GM23338 (cell line): ENCODE measurements around the gene OR5L1. TPM values are rescaled to one million over a fixed set of nuclear protein-coding genes. Genes with fewer than 3 reads are reported as not detected.

Experiments used
- ATAC-seq: fragments of 200-7000 bp; cut with Tn5 transposase; 3 replicates; pipeline ENCODE4 v1.9.1; 2020
- DNase-seq: peaks from one replicate; pipeline ENCODE4 v3.0.0-alpha.2; 2015; ENCODE audit warnings: low spot score
- H2AFZ ChIP-seq: fragments of 200-600 bp; sonication (generic); 2 replicates; pipeline ENCODE4 v1.8.0; 2016; ENCODE audit warnings: antibody characterized with exemption, mild to moderate bottlenecking, moderate library complexity
- H3F3A ChIP-seq: fragments of 200-600 bp; sonication (generic); replicated peaks from 2 replicates; pipeline ENCODE4 v1.8.0; 2017; ENCODE audit warnings: antibody characterized with exemption, mixed run types, low read depth
- H3K27ac ChIP-seq: fragments of 200-600 bp; sonication (generic); 2 replicates; pipeline ENCODE4 v1.6.1; 2016; ENCODE audit warnings: low read depth
- H3K27me3 ChIP-seq: fragments of 200-600 bp; sonication (generic); 2 replicates; pipeline ENCODE4 v1.8.0; 2016; ENCODE audit warnings: mild to moderate bottlenecking, mixed run types, moderate library complexity; ENCODE audit not compliant: insufficient read depth
- H3K36me3 ChIP-seq: fragments of 200-600 bp; sonication (generic); 2 replicates; pipeline ENCODE4 v1.8.0; 2016; ENCODE audit warnings: mild to moderate bottlenecking; ENCODE audit not compliant: insufficient read depth
- H3K4me1 ChIP-seq: fragments of 200-600 bp; sonication (generic); 2 replicates; pipeline ENCODE4 v1.8.0; 2016; ENCODE audit warnings: mild to moderate bottlenecking, moderate library complexity; ENCODE audit not compliant: insufficient read depth
- H3K4me2 ChIP-seq: fragments of 200-600 bp; sonication (generic); 2 replicates; pipeline ENCODE4 v1.7.1; 2017; ENCODE audit warnings: mixed run types
- H3K4me3 ChIP-seq: fragments of 200-600 bp; sonication (generic); 2 replicates; pipeline ENCODE4 v1.6.1; 2016; ENCODE audit warnings: mixed run types
- H3K79me2 ChIP-seq: fragments of 200-600 bp; sonication (generic); replicated peaks from 2 replicates; pipeline ENCODE4 v1.8.0; 2017; ENCODE audit warnings: mild to moderate bottlenecking; ENCODE audit not compliant: insufficient read depth
- H3K9me2 ChIP-seq: fragments of 200-600 bp; sonication (generic); 2 replicates; pipeline ENCODE4 v1.8.0; 2017; ENCODE audit not compliant: insufficient read depth
- H4K20me1 ChIP-seq: fragments of 200-600 bp; sonication (generic); replicated peaks from 2 replicates; pipeline ENCODE4 v1.8.0; 2017; ENCODE audit warnings: mild to moderate bottlenecking; ENCODE audit not compliant: insufficient read depth
- H3K27ac Mint-ChIP-seq: 2 replicates; pipeline ENCODE4 v1.8.0; 2020; ENCODE audit warnings: inconsistent platforms, mild to moderate bottlenecking, moderate library complexity, mixed read lengths
- H3K27me3 Mint-ChIP-seq: 3 replicates; pipeline ENCODE4 v1.8.0; 2022; ENCODE audit warnings: low read depth, mild to moderate bottlenecking, moderate library complexity, mixed read lengths, inconsistent platforms; ENCODE audit not compliant: insufficient read depth, poor library complexity
- H3K36me3 Mint-ChIP-seq: 3 replicates; pipeline ENCODE4 v1.8.0; 2021; ENCODE audit warnings: low read depth, mild to moderate bottlenecking, inconsistent platforms, moderate library complexity, mixed read lengths
- H3K4me1 Mint-ChIP-seq: 3 replicates; pipeline ENCODE4 v1.8.0; 2020; ENCODE audit warnings: mild to moderate bottlenecking, inconsistent platforms, mixed read lengths
- H3K4me3 Mint-ChIP-seq: 3 replicates; pipeline ENCODE4 v1.8.0; 2021; ENCODE audit warnings: moderate library complexity, mild to moderate bottlenecking, inconsistent platforms, mixed read lengths
- H3K9me3 Mint-ChIP-seq: 3 replicates; pipeline ENCODE4 v1.8.0; 2020; ENCODE audit warnings: moderate library complexity, mild to moderate bottlenecking, inconsistent platforms, mixed read lengths
- CREB1 ChIP-seq: fragments of 250-450 bp; sonication (Bioruptor Pico); IDR thresholded peaks from 2 replicates; pipeline ENCODE4 v1.5.0; 2020; ENCODE audit warnings: low read depth, mild to moderate bottlenecking, moderate library complexity
- CTCF ChIP-seq, 2 experiments: fragments of 200-600 bp in 1 of 2; sonication (generic) in 1 of 2; conservative IDR thresholded peaks; 2 replicates each; pipeline versions ENCODE4 v1.5.1 to v1.6.1; 2016 to 2017; ENCODE audit warnings: antibody characterized with exemption in 2 of 2, low read depth in 2 of 2, mild to moderate bottlenecking in 2 of 2, moderate library complexity in 1 of 2
- ETS1 ChIP-seq: IDR thresholded peaks from 2 replicates; pipeline ENCODE4 v1.6.1; 2016; ENCODE audit warnings: antibody characterized with exemption
- EZH2 ChIP-seq: fragments of 200-600 bp; sonication (generic); IDR thresholded peaks from one replicate; pipeline ENCODE4 v1.8.0; 2017; ENCODE audit warnings: antibody characterized with exemption, mild to moderate bottlenecking, low read depth; ENCODE audit not compliant: unreplicated experiment
- EZH2phosphoT487 ChIP-seq: fragments of 200-600 bp; sonication (generic); IDR thresholded peaks from one replicate; pipeline ENCODE4 v1.8.1; 2018; ENCODE audit warnings: antibody characterized with exemption; ENCODE audit not compliant: unreplicated experiment
- JUNB ChIP-seq: IDR thresholded peaks from one replicate; pipeline ENCODE4 v1.6.1; 2016; ENCODE audit warnings: antibody characterized with exemption; ENCODE audit not compliant: unreplicated experiment
- NANOG ChIP-seq: IDR thresholded peaks from 2 replicates; pipeline ENCODE4 v1.6.1; 2016; ENCODE audit warnings: antibody characterized with exemption, borderline replicate concordance
- POLR2AphosphoS5 ChIP-seq: IDR thresholded peaks from 2 replicates; pipeline ENCODE4 v1.6.1; 2016; ENCODE audit warnings: antibody characterized with exemption, low read depth
- REST ChIP-seq: IDR thresholded peaks from one replicate; pipeline ENCODE4 v1.6.1; 2018; ENCODE audit warnings: antibody characterized with exemption; ENCODE audit not compliant: unreplicated experiment
- STAT1 ChIP-seq: IDR thresholded peaks from one replicate; pipeline ENCODE4 v1.6.1; 2016; ENCODE audit warnings: antibody characterized with exemption; ENCODE audit not compliant: unreplicated experiment
- ZNF114 ChIP-seq: fragments of 250-450 bp; sonication (Bioruptor Pico); IDR thresholded peaks from 2 replicates; pipeline ENCODE4 v1.5.0; 2020; ENCODE audit warnings: mild to moderate bottlenecking, moderate library complexity
- ZNF331 ChIP-seq: fragments of 250-450 bp; sonication (Bioruptor Pico); IDR thresholded peaks from 2 replicates; pipeline ENCODE4 v1.5.0; 2020; ENCODE audit warnings: low read depth, mild to moderate bottlenecking, moderate library complexity
- ZNF462 ChIP-seq: fragments of 250-450 bp; sonication (Bioruptor Pico); IDR thresholded peaks from 2 replicates; pipeline ENCODE4 v1.5.0; 2020; ENCODE audit warnings: mild to moderate bottlenecking, moderate library complexity
- polyA plus RNA-seq: library from polyadenylated mRNA; unstranded; fragments of >200 nt; fragmentation: Nextera tagmentation; extraction: Ambion mirVana; gene quantifications from 2 replicates; pipeline ENCODE4 v1.2.1, GENCODE V29; 2016
- total RNA-seq: library from RNA; depleted of rRNA; stranded (reverse); fragments of >200 nt; shearing (Covaris generic); gene quantifications from 2 replicates; pipeline ENCODE4 v1.2.3, GENCODE V29; 2014

OR5L1 gene
- total and polyA plus RNA-seq, 2 experiments from 2014 or later, result not detected

- Histone ChIP-seq H3K27me3 (no peaks in the 10 kb centered on the region), H3F3A (no peaks in the 10 kb centered on the region), H3K9me2 (no peaks in the 10 kb centered on the region), H2AFZ (no peak overlapping the region), H3K79me2 (no peaks in the 10 kb centered on the region), H3K4me2 (no peak overlapping the region), H4K20me1 (no peaks in the 10 kb centered on the region), H3K36me3 (no peaks in the 10 kb centered on the region), H3K27ac (no peak overlapping the region), H3K4me1 (no peaks in the 10 kb centered on the region), H3K4me3 (no peak overlapping the region)
- Mint-ChIP-seq H3K36me3 (peaks cover 12% of the 10 kb centered on the region), H3K27ac (no peak overlapping the region), H3K4me3 (no peak overlapping the region), H3K9me3 (peaks cover 79% of the 10 kb centered on the region), H3K4me1 (no peaks in the 10 kb centered on the region), H3K27me3 (no peaks in the 10 kb centered on the region)
- DNase-seq, result no peak
- ATAC-seq, result no peak
- TF ChIP-seq ZNF114 (CRISPR knock-in tag) (no peak), EZH2phosphoT487 (no peak), EZH2 (no peak), ZNF462 (CRISPR knock-in tag) (no peak), ZNF331 (no peak), NANOG (no peak), STAT1 (no peak), REST (no peak), JUNB (no peak), CTCF (conservative IDR thresholded peaks at IDR 0.05; ENCODE audit: low read depth in 2 of 2) (no peak), CREB1 (CRISPR knock-in tag) (no peak), POLR2AphosphoS5 (no peak), ETS1 (no peak)
Measured at GRCh38 chr11:55791606-55792005, 19.6 kb upstream of the OR5L1 start.
